ENCODE results near the gene ZNF473.
"Not testable (repeated sequence)": the region's sequence is repeated elsewhere in the genome, so short reads cannot be mapped to it uniquely, and the experiment has no call there.

The ZNF473 gene

DNA sequence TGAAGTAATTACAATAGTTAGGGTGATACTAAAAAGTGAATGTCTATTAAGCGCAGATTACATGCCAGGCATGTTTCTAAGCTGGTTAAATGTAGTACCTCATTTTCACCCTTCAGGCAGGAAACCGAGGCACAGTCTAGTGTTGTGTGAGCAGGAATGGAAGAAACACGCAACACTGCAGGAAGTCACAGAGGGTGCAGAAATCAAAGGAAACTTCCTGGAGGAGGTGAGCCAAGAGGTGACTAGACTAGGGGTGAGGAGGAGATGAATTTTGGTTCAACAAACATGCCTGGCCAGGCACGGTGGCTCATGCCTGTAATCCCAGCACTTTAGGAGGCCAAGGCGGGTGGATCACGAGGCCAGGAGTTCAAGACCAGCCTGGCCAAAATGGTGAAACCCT, 41.8 kb downstream of the ZNF473 start:
- DNase-seq (ENCODE audit: low read depth, low spot score) = no peak

DNA sequence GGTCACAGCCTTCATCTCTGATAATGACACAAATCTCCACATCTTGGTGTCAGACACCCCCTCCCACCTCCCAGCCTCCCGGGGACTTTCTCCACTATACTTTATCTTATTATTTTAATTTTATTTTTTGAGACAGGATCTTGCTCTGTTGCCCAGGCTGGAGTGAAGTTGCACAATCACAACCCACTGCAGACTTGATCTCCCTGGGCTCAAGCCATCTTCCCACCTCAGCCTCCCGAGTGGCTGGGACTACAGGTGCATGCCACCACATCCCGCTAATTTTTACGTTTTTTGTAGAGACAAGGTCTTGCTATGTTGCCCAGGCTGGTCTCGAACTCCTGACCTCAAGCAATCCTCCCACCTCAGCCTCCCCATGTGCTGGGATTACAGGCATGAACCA, 42.6 kb downstream of the ZNF473 start:
- H3K4me3 ChIP-seq (ENCODE audit: low read depth, low read length); in situ Hi-C loops (cut with HindIII; ENCODE audit: low sequenced_read_pairs); DNase-seq (ENCODE audit: low read depth, low spot score): not testable (repeated sequence)

More for the DNA sequence above, 41.8 kb downstream of the ZNF473 start:
- TF ChIP-seq CTCF (IDR thresholded peaks at IDR 0.05; ENCODE audit: low read depth, low read length) = no peak
- in situ Hi-C loops (cut with HindIII; ENCODE audit: low sequenced_read_pairs) = no loop called here
- no peak overlapping the region for H3K4me3 ChIP-seq (ENCODE audit: low read depth, low read length)

GRCh38 chr19:50075076-50075475, 49.3 kb downstream of the ZNF473 start:
- DNase-seq (ENCODE audit: low read depth, low spot score); in situ Hi-C loops (cut with HindIII; ENCODE audit: low sequenced_read_pairs); H3K4me3 ChIP-seq (ENCODE audit: low read depth, low read length): not testable (repeated sequence)

DNA sequence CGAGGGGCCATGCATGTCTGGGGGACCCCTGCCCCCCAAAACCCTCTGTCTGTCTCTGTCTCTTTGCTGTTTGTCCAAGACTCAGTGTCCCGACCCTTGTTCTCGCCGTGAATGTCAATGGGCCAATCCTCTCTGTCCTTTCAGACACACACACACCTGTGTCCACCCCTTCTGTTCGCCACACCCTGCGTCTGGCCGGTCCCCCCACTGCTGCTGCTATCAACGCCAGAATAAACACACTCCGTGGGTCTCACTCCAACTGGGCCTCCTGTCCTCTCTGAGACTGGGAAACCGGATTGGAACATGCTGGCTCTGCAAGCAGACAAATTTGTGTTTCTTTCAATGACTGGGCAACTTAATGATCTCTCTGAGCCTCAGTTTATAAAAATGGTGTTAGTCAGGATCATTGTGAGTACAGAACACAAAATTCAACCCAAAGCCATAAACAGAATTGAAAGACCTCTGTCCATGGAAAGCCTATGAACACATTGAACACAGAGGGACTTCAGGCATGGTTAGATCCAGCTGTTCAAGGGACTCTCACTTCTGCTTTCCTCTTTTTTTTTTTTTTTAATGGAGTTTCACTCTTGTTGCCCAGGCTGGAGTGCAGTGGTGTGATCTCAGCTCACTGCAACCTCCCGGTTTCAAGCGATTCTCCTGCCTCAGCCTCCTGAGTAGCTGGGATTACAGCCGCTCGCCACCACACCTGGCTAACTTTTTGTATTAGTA, 50.0 kb downstream of the ZNF473 start:
- in situ Hi-C loops (cut with HindIII; ENCODE audit: low sequenced_read_pairs); H3K4me3 ChIP-seq (ENCODE audit: low read depth, low read length); DNase-seq (ENCODE audit: low read depth, low spot score): not testable (repeated sequence)

GRCh38 chr19:50076581-50077355, 51.0 kb downstream of the ZNF473 start:
- in situ Hi-C loops (cut with HindIII; ENCODE audit: low sequenced_read_pairs); H3K4me3 ChIP-seq (ENCODE audit: low read depth, low read length); DNase-seq (ENCODE audit: low read depth, low spot score): not testable (repeated sequence)

- H3K4me3 ChIP-seq (ENCODE audit: low read depth, low read length); in situ Hi-C loops (cut with HindIII; ENCODE audit: low sequenced_read_pairs): not testable (repeated sequence)
Observed at GRCh38 chr19:50079014-50079413, 53.2 kb downstream of the ZNF473 start.

GRCh38 chr19:50084440-50084839, 58.6 kb downstream of the ZNF473 start:
- H3K4me3 ChIP-seq (ENCODE audit: low read depth, low read length); DNase-seq (ENCODE audit: low read depth, low spot score); in situ Hi-C loops (cut with HindIII; ENCODE audit: low sequenced_read_pairs): not testable (repeated sequence)

More at GRCh38 chr19:50079014-50079413, 53.2 kb downstream of the ZNF473 start:
- not testable (repeated sequence) for DNase-seq (ENCODE audit: low read depth, low spot score)

DNA sequence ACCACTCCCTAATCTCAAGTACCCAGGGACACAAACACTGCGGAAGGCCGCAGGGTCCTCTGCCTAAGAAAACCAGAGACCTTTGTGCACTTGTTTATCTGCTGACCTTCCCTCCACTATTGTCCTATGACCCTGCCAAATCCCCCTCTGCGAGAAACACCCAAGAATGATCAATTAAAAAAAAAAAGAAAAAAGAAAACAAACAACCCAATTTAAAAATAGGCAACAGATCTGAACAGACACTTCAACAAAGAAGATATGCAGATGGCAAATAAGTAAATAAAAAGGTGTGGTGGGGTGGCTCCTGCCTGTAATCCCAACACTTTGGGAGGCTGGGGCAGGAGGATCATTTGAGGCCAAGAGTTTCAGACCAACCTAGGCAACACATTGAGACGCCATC, 61.3 kb downstream of the ZNF473 start:
- DNase-seq (ENCODE audit: low read depth, low spot score); in situ Hi-C loops (cut with HindIII; ENCODE audit: low sequenced_read_pairs): not testable (repeated sequence)

DNA sequence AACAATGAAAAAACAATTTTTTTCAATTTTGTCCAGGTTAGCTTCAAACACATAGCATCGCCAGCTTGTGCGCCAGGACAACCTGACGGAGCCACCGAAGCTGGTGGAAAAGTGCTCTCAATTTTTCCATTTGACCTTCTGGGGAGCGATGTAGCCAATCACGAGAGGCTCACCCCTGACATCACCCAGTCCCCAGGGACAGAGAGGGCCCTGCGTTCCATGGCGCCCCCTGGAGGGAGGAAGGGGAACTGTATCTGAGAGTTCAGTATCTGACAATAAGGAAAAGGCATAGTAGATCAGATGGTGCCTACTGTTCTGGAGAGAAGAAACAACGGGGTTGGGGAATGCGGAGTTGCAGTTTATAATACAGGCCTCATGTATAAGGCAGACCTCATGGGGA, 64.9 kb downstream of the ZNF473 start:
- DNase-seq (ENCODE audit: low read depth, low spot score); H3K4me3 ChIP-seq (ENCODE audit: low read depth, low read length); in situ Hi-C loops (cut with HindIII; ENCODE audit: low sequenced_read_pairs): not testable (repeated sequence)

More for the DNA sequence above, 61.3 kb downstream of the ZNF473 start:
- H3K4me3 ChIP-seq (ENCODE audit: low read depth, low read length) = not testable (repeated sequence)

GRCh38 chr19:50091786-50092185, 66.0 kb downstream of the ZNF473 start:
- H3K4me3 ChIP-seq (ENCODE audit: low read depth, low read length); in situ Hi-C loops (cut with HindIII; ENCODE audit: low sequenced_read_pairs); DNase-seq (ENCODE audit: low read depth, low spot score): not testable (repeated sequence)

- in situ Hi-C loops (cut with HindIII; ENCODE audit: low sequenced_read_pairs); H3K4me3 ChIP-seq (ENCODE audit: low read depth, low read length); DNase-seq (ENCODE audit: low read depth, low spot score): not testable (repeated sequence)
Observed at GRCh38 chr19:50092597-50092996, 66.8 kb downstream of the ZNF473 start.

- in situ Hi-C loops (cut with HindIII; ENCODE audit: low sequenced_read_pairs); H3K4me3 ChIP-seq (ENCODE audit: low read depth, low read length); DNase-seq (ENCODE audit: low read depth, low spot score): not testable (repeated sequence)
Observed at GRCh38 chr19:50097884-50098283, 72.1 kb downstream of the ZNF473 start.

DNA sequence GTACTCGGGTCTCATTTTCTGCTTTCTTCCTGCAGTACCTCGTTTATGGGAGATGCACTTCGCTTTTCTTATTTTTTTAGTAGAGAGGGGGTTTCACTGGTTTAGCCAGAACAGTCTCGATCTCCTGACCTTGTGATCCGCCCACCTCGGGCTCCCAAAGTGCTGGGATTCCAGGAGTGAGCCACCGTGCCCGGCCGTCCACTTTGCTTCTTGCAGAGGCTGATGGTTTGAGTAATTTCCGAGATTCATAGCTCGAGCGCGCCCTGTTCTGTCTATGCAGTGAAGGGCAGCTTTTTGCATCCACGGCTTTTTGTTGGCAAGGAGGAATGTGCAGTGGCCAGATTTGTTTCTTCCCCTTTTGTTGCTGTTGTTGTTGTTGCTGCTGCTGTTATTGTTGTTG, 73.1 kb downstream of the ZNF473 start:
- H3K4me3 ChIP-seq (ENCODE audit: low read depth, low read length); in situ Hi-C loops (cut with HindIII; ENCODE audit: low sequenced_read_pairs); DNase-seq (ENCODE audit: low read depth, low spot score): not testable (repeated sequence)

DNA sequence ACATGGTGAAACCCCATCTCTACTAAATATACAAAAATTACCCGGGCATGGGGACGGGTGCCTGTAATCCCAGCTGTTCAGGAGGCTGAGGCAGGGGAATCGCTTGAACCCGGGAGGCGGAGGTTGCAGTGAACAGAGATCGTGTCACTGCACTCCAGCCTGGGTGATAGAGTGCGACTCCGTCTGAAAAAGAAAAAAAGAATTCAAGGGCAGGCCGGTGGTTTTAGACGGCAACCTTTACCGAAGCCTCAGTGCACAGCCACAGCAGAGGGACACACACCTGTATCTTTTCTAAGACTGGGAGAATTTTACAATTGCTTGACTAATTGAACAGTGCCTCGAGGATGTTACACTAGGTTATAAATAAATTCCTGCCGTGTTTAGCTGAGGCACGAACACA, 73.9 kb downstream of the ZNF473 start:
- H3K4me3 ChIP-seq (ENCODE audit: low read depth, low read length); in situ Hi-C loops (cut with HindIII; ENCODE audit: low sequenced_read_pairs); DNase-seq (ENCODE audit: low read depth, low spot score): not testable (repeated sequence)

- H3K4me3 ChIP-seq (ENCODE audit: low read depth, low read length); DNase-seq (ENCODE audit: low read depth, low spot score); in situ Hi-C loops (cut with HindIII; ENCODE audit: low sequenced_read_pairs): not testable (repeated sequence)
Observed at GRCh38 chr19:50100946-50101345, 75.1 kb downstream of the ZNF473 start.

Data from astrocyte of the spinal cord (primary cell).